NCI-H2107 treated with DMSO at 0.1 percent for 48 hours (cell line): ENCODE results near the gene NDUFB4.

Experiments
- DNase-seq: peaks from one replicate; lab custom pipeline; 2025; ENCODE audit not compliant: unreplicated experiment; lab: John Stamatoyannopoulos, UW

The NDUFB4 gene

GRCh38 chr3:120596116-120596852, at the start of gene NDUFB4:
TSS of gene NDUFB4 (plus strand) at chr3:120596336. CDS start at chr3:120596360, 24 bp downstream.
- DNase-seq: peak; percentile 99

GRCh38 chr3:120550546-120550945, 45.6 kb upstream of the NDUFB4 start:
- no peak for DNase-seq

- DNase-seq: no peak
Measured at GRCh38 chr3:120552184-120553172, 43.7 kb upstream of the NDUFB4 start.

GRCh38 chr3:120554812-120555606, 41.1 kb upstream of the NDUFB4 start:
- no peak for DNase-seq

- DNase-seq: no peak
Measured at GRCh38 chr3:120555657-120556509, 40.3 kb upstream of the NDUFB4 start.

- no peak for DNase-seq
Measured at GRCh38 chr3:120557115-120557514, 39.0 kb upstream of the NDUFB4 start.

- DNase-seq: peak; percentile 93
Measured at GRCh38 chr3:120558771-120559241, 37.3 kb upstream of the NDUFB4 start.

GRCh38 chr3:120559242-120560061, 36.7 kb upstream of the NDUFB4 start:
- peak; percentile 52 for DNase-seq

- DNase-seq: no peak
Measured at GRCh38 chr3:120560304-120561250, 35.6 kb upstream of the NDUFB4 start.

GRCh38 chr3:120561251-120562045, 34.7 kb upstream of the NDUFB4 start:
- DNase-seq: peak; percentile 59

GRCh38 chr3:120563356-120564022, 32.6 kb upstream of the NDUFB4 start:
- no peak for DNase-seq

GRCh38 chr3:120566243-120566975, 29.7 kb upstream of the NDUFB4 start:
- DNase-seq: no peak

- peak; percentile 56 for DNase-seq
Measured at GRCh38 chr3:120567370-120568201, 28.6 kb upstream of the NDUFB4 start.

- no peak for DNase-seq
Measured at GRCh38 chr3:120568202-120568531, 28.0 kb upstream of the NDUFB4 start.

- DNase-seq: no peak
Measured at GRCh38 chr3:120568598-120568997, 27.5 kb upstream of the NDUFB4 start.
